ENCODE measurements around the gene FAM81B.
"Not testable (repeated sequence)": the region's sequence is repeated elsewhere in the genome, so short reads cannot be mapped to it uniquely, and the experiment has no call there.

Gene FAM81B

DNA sequence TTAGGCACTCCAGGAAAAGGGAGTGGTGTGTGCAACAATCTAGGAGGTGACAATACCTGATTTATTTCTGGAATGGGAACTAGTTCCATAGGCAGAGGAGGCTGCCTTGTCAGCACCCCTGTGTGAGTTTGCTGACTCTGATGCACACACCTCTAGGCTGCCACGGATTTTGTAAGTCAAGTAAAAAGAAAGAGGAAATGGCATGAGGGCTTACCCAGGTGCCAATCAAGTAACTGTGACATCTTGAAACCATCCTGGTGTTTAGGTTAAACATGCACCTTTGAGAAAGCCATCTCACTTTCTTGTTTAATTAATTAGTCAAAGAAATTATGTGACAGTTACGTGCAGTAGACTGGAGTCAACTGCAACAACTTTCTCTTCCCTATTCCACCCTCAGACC lies 32.3 kb upstream of the FAM81B start:
- no peaks in the 10 kb centered on the region for H3K27me3 ChIP-seq
- H3K4me1 ChIP-seq (ENCODE audit: control insufficient read depth in 1 of 2, insufficient read depth in 1 of 2, low read depth in 1 of 2, low read length in 1 of 2): no peaks in the 10 kb centered on the region
- H3K27ac ChIP-seq: no peak overlapping the region
- no peak overlapping the region for H3K4me3 ChIP-seq (ENCODE audit: low read depth in 1 of 2, low read length in 1 of 2)
- no peaks in the 10 kb centered on the region for H3K36me3 ChIP-seq
- no peaks in the 10 kb centered on the region for H3K9me3 ChIP-seq
- TF ChIP-seq, protein P1, sequence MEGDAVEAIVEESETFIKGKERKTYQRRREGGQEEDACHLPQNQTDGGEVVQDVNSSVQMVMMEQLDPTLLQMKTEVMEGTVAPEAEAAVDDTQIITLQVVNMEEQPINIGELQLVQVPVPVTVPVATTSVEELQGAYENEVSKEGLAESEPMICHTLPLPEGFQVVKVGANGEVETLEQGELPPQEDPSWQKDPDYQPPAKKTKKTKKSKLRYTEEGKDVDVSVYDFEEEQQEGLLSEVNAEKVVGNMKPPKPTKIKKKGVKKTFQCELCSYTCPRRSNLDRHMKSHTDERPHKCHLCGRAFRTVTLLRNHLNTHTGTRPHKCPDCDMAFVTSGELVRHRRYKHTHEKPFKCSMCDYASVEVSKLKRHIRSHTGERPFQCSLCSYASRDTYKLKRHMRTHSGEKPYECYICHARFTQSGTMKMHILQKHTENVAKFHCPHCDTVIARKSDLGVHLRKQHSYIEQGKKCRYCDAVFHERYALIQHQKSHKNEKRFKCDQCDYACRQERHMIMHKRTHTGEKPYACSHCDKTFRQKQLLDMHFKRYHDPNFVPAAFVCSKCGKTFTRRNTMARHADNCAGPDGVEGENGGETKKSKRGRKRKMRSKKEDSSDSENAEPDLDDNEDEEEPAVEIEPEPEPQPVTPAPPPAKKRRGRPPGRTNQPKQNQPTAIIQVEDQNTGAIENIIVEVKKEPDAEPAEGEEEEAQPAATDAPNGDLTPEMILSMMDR (IDR thresholded peaks at IDR 0.05): no peak

DNA sequence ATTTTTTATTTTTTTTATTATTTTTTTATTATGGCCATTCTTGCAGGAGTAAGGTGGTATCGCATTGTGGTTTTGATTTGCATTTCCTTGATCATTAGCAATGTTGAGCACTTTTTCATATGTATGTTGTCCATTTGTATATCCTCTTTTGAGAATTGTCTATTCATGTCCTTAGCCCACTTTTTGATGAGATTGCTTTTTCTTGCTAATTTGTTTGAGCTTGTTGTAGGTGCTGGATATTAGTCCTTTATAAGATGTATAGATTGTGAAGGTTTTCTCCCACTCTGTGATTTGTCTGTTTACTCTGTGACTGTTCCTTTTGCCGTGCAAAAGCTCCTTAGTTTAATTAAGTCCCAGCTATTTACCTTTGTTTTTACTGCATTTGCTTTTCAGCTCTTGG lies 30.5 kb upstream of the FAM81B start:
- H3K36me3 ChIP-seq; H3K9me3 ChIP-seq; H3K4me3 ChIP-seq (ENCODE audit: low read depth in 1 of 2, low read length in 1 of 2); H3K27ac ChIP-seq; H3K27me3 ChIP-seq; H3K4me1 ChIP-seq (ENCODE audit: control insufficient read depth in 1 of 2, insufficient read depth in 1 of 2, low read depth in 1 of 2, low read length in 1 of 2): not testable (repeated sequence)

DNA sequence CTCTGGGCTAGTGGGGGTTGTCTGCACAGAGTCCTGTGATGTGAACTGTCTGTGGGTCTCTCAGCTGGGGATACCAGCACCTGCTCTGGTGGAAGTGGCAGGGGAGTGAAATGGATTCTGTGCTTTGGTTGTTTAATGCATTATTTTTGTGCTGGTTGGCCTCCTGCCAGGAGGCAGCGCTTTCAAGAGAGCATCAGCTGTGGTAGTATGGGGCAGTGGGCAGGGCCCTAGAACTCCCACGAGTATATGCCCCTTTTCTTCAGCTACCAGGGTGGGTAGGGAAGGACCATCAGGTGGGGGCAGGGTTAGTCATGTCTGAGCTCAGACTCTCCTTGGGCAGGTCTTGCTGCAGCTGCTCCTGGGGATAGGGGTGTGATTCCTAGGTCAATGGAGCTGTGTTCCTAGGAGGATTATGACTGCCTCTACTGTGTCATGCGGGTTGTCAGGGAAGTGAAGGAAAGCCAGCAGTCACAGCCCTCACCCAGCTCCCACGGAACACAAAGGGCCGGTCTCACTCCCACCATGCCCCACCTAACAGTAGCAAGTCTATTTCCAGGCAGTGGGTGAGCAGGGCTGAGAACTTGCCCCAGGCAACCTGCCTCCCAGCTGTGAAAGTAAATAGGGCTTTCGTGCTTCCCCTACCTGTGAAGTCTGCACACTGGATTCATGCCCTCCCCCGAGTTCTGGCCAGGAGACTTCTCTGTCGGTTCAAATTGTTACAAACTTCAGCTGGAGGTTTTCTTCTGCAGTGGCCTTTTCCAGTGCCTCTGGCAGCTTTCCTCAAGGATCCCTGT lies 25.7 kb upstream of the FAM81B start:
- TF ChIP-seq, protein P1 (IDR thresholded peaks at IDR 0.05): no peak
- no peak overlapping the region for H3K4me3 ChIP-seq (ENCODE audit: low read depth in 1 of 2, low read length in 1 of 2)
- H3K9me3 ChIP-seq: no peaks in the 10 kb centered on the region
- no peak overlapping the region for H3K27ac ChIP-seq
- no peaks in the 10 kb centered on the region for H3K27me3 ChIP-seq
- H3K36me3 ChIP-seq: no peaks in the 10 kb centered on the region
- no peaks in the 10 kb centered on the region for H3K4me1 ChIP-seq (ENCODE audit: control insufficient read depth in 1 of 2, insufficient read depth in 1 of 2, low read depth in 1 of 2, low read length in 1 of 2)

DNA sequence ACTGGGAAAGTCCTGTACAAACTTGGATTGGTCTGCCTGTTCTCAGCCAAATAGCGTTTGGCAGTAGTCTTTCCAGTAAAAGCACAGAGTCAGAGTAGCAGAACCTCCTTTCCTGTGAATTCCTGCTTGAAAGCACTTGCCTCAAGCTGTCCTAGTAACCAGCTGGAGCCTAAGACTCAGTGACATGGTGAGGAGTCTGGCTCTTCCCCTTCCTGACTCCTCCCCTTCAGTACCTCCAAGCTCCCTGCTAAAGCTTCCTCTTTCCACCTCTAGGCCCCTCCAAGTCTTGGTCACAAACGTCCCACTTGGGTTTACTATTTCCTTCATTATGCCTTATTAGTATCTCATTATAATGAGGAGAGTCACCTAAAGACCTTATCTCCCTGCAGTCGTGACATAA lies 21.4 kb upstream of the FAM81B start:
- Histone ChIP-seq H3K4me3 (ENCODE audit: low read depth in 1 of 2, low read length in 1 of 2) (no peak overlapping the region), H3K4me1 (ENCODE audit: control insufficient read depth in 1 of 2, insufficient read depth in 1 of 2, low read depth in 1 of 2, low read length in 1 of 2) (no peaks in the 10 kb centered on the region), H3K27ac (no peak overlapping the region), H3K36me3 (no peaks in the 10 kb centered on the region), H3K9me3 (no peaks in the 10 kb centered on the region), H3K27me3 (no peaks in the 10 kb centered on the region)
- TF ChIP-seq, protein P1 (IDR thresholded peaks at IDR 0.05): no peak

DNA sequence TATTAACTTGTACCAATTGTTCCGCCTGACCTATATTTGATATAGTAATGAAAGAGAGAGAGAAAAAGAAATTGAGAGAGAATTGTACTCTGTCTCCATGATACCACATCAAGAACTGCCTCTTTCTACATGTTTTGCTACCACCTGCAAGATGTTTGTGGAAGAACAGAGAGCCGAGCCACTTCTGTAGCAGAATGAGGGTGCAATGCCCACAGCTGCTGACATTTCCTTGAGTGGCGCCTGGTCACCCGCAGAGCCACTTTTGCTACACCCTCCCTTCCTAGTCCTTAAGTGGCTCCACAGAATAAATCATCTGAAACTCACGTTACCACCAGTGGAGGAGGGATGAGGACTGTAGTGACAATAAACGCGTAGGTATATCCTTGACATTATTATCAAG lies 17.1 kb upstream of the FAM81B start:
- no peaks in the 10 kb centered on the region for H3K27me3 ChIP-seq
- H3K9me3 ChIP-seq: no peaks in the 10 kb centered on the region
- H3K27ac ChIP-seq: no peak overlapping the region
- H3K36me3 ChIP-seq: no peaks in the 10 kb centered on the region
- TF ChIP-seq, protein P1 (IDR thresholded peaks at IDR 0.05): no peak
- H3K4me3 ChIP-seq (ENCODE audit: low read depth in 1 of 2, low read length in 1 of 2): no peak overlapping the region
- H3K4me1 ChIP-seq (ENCODE audit: control insufficient read depth in 1 of 2, insufficient read depth in 1 of 2, low read depth in 1 of 2, low read length in 1 of 2): no peaks in the 10 kb centered on the region

DNA sequence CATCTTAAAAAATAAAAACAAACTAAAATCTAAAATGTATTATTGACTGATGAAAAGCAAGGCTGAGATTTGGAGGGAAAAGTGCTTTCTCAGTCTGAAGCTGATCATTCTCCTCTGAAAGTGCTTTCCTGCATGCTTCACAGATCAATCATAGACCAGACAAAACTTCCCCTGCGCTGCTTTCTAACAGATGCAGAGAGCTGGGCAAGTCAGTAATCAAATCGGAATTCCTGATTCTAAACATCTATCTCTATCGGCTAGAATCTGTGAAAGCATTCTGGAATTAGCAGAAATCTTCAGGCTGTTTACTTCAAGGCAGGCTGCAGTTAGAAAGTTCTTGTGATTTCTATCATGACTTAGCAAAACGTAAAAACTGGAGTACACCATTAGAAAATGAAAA lies 15.6 kb upstream of the FAM81B start:
- H3K9me3 ChIP-seq: no peaks in the 10 kb centered on the region
- no peak overlapping the region for H3K4me3 ChIP-seq (ENCODE audit: low read depth in 1 of 2, low read length in 1 of 2)
- no peak overlapping the region for H3K27ac ChIP-seq
- no peaks in the 10 kb centered on the region for H3K36me3 ChIP-seq
- H3K27me3 ChIP-seq: no peaks in the 10 kb centered on the region
- no peaks in the 10 kb centered on the region for H3K4me1 ChIP-seq (ENCODE audit: control insufficient read depth in 1 of 2, insufficient read depth in 1 of 2, low read depth in 1 of 2, low read length in 1 of 2)
- TF ChIP-seq, protein P1 (IDR thresholded peaks at IDR 0.05): no peak
